ENCODE measurements around the gene KRT80. TPM values are rescaled to one million over a fixed set of nuclear protein-coding genes. Genes with fewer than 3 reads are reported as not detected.

The KRT80 gene
- total and polyA plus RNA-seq, 2 donors (not counting 3 experiments of a cell fraction or from before 2014, with no cell fraction given), result 13.6 to 23.7 TPM

DNA sequence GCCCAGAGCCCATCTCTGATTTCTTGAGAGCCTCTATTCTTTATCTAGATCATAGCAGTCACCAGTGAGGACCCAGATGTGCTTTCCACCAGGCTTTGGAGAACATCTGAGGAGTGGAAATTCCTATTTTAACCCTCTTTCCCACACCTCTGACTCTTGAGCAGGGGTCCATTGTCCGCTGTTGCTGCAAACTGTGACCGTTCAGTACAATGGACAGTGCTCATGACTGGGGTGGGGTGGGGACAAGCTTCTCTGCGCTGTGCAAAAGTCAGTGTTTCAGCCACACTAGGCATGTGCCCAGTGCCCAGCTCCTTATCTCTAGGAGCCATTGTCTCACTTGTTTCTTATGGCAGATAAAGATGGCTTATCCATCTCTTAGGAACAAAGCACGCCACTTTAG is 24.3 kb upstream of the KRT80 start:
- H3K4me1 ChIP-seq (ENCODE audit: control insufficient read depth, extremely low read depth, insufficient read depth, low read length), result peaks cover 33% of the 10 kb centered on the region
- H3K27me3 ChIP-seq (ENCODE audit: control insufficient read depth in 2 of 2, insufficient read depth in 2 of 2, low read length in 2 of 2), result no peaks in the 10 kb centered on the region
- H4K20me1 ChIP-seq (replicated peaks; ENCODE audit: control insufficient read depth, extremely low read depth, insufficient read depth, low read length), result no peaks in the 10 kb centered on the region
- TF ChIP-seq FOS (IDR thresholded peaks at IDR 0.05; ENCODE audit: borderline replicate concordance, insufficient read depth, low read length), result no peak
- TF ChIP-seq POLR2A (IDR thresholded peaks at IDR 0.05; ENCODE audit: low read depth, low read length), result no peak
- TF ChIP-seq EZH2 (IDR thresholded peaks at IDR 0.05; ENCODE audit: borderline replicate concordance, low read depth, low read length, severe bottlenecking), result no peak
- no peak for TF ChIP-seq JUN (IDR thresholded peaks at IDR 0.05; ENCODE audit: borderline replicate concordance, insufficient read depth, insufficient read length, low read depth)
- TF ChIP-seq, protein P1, sequence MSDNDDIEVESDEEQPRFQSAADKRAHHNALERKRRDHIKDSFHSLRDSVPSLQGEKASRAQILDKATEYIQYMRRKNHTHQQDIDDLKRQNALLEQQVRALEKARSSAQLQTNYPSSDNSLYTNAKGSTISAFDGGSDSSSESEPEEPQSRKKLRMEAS (IDR thresholded peaks at IDR 0.05; ENCODE audit: insufficient read depth, insufficient read length), result no peak
- TF ChIP-seq MYC (IDR thresholded peaks at IDR 0.05; ENCODE audit: low read depth, low read length), result no peak
- TF ChIP-seq GATA2 (IDR thresholded peaks at IDR 0.05; ENCODE audit: insufficient read depth, insufficient read length, low read depth, low read length), result no peak
- TF ChIP-seq, protein P2, sequence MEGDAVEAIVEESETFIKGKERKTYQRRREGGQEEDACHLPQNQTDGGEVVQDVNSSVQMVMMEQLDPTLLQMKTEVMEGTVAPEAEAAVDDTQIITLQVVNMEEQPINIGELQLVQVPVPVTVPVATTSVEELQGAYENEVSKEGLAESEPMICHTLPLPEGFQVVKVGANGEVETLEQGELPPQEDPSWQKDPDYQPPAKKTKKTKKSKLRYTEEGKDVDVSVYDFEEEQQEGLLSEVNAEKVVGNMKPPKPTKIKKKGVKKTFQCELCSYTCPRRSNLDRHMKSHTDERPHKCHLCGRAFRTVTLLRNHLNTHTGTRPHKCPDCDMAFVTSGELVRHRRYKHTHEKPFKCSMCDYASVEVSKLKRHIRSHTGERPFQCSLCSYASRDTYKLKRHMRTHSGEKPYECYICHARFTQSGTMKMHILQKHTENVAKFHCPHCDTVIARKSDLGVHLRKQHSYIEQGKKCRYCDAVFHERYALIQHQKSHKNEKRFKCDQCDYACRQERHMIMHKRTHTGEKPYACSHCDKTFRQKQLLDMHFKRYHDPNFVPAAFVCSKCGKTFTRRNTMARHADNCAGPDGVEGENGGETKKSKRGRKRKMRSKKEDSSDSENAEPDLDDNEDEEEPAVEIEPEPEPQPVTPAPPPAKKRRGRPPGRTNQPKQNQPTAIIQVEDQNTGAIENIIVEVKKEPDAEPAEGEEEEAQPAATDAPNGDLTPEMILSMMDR (IDR thresholded peaks at IDR 0.05; ENCODE audit: extremely low read depth in 1 of 2, insufficient read depth in 1 of 2, low read depth in 1 of 2, low read length in 2 of 2), result no peak
- no peak for TF ChIP-seq POLR2AphosphoS5 (IDR thresholded peaks at IDR 0.05; ENCODE audit: insufficient read depth, low read depth, low read length)
- DNase-seq (ENCODE audit: low read depth, low spot score), result peak; percentile 43
- peak overlapping the region; percentile 32 for H3K4me2 ChIP-seq (ENCODE audit: insufficient read depth, low read length)
- peak overlapping the region; percentile 96 for H3K27ac ChIP-seq (ENCODE audit: insufficient read depth, low read depth, low read length)
- TSS peak; percentile 65 for BruUV-seq (replicated peaks)
- no peaks in the 10 kb centered on the region for H3K9me1 ChIP-seq (replicated peaks; ENCODE audit: control insufficient read depth, extremely low read depth, insufficient read depth, low read length)
- H3K79me2 ChIP-seq (ENCODE audit: control insufficient read depth, insufficient read depth, low read length), result no peaks in the 10 kb centered on the region
- intact Hi-C loops (cut with micrococcal nuclease) (loop anchor here (10.0 kb wide), 1 partner anchor 659 kb away; no protein-coding TSS in a partner anchor), dilution Hi-C loops (cut with MboI; ENCODE audit: extremely low pct_ligation_motif_present, low sequenced_read_pairs) (no loop called here)
- H3K36me3 ChIP-seq (ENCODE audit: control insufficient read depth in 2 of 2, extremely low read depth in 1 of 2, insufficient read depth in 2 of 2, low read length in 2 of 2), result no peaks in the 10 kb centered on the region
- H2AFZ ChIP-seq (ENCODE audit: low read depth, low read length), result no peak overlapping the region
- no peak overlapping the region for H3K4me3 ChIP-seq (replicated peaks in 1 of 3; ENCODE audit: insufficient read depth in 1 of 3, low read depth in 1 of 3, low read length in 3 of 3)
- peak overlapping the region; percentile 62 for H3K9ac ChIP-seq (replicated peaks; ENCODE audit: extremely low read depth, insufficient read depth, low read length)
- no peak for FAIRE-seq
- H3K9me3 ChIP-seq (replicated peaks; ENCODE audit: control insufficient read depth, insufficient read depth, low read length), result no peaks in the 10 kb centered on the region
- CTCF ChIA-PET, result interaction anchor here (0.8 to 8.1 kb wide), 13 partner anchors 8 to 654 kb away, joined by 3 to 138 read pairs (median 4); partner anchors contain the start of genes KRT7 and KRT80
- POLR2A ChIA-PET, result interaction anchor here (2.5 kb wide), 1 partner anchor 24 kb away, joined by 13 read pairs; the partner anchor contains the start of gene KRT80

All from endothelial cell of umbilical vein (primary cell).